Cardiac fibroblast (primary cell): Measurements from ENCODE around the gene DNAAF8.
A peak's percentile ranks its signal among the peaks of the same experiment; 100 is the strongest.

ENCODE experiments used
- DNase-seq, 2 donors: peaks; one replicate each; pipeline versions ENCODE4 v3.0.0 to v3.0.0-alpha.2; 2010; ENCODE audit warnings: low read depth in 2 of 2
- H3K4me3 ChIP-seq, 2 donors: replicated peaks in 1 of 2; 1 replicate in 1 of 2; 2 replicates in 1 of 2; pipeline ENCODE4 v1.5.1; 2011; ENCODE audit warnings: low read depth in 2 of 2, low read length in 2 of 2, mild to moderate bottlenecking in 2 of 2, moderate library complexity in 1 of 2
- CTCF ChIP-seq: IDR thresholded peaks from one replicate; pipeline ENCODE4 v1.5.1; 2011; ENCODE audit warnings: low read depth, mild to moderate bottlenecking, low read length, inconsistent platforms

Gene DNAAF8

DNA sequence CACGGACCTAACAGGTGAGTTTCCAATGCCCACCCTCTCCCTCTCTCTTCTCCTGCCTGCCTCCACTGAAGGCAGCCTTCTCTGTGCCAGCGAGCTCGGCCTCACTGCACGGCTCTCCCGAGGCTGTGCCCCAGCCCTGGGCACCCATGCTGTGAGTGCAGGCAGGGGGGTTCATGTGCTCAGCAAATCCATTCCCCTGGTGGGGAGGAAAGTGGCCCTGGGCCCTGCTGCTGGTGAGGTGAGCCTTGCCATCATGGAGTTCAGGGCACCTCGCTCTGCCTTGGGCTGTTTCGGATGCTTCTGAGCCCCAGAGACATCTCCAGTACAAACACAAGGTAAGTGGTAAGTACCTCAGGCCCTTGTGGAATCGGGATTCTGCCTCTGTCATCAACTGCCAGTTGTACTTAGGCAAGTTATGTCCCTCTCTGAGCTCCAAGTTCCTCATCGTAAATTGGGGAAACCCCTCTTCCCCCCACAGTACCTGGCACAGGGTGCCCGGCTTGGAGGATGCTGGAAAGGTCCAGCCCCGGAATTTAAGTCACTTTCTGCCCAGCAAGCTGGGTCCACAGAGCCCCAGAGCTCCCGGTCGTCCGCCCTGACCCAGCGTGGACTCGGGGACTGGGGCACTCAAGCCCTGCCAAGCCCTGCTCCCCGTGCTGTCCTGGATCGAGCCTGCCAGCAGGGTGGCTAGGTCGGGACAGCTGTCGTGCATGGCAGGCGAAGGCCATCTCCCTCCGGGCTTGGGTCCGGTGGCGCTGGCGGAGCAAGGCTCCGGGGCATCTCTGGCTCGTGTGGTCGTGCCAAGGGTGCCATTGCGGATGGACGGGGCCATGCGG, 41.7 kb upstream of the DNAAF8 start:
- TF ChIP-seq CTCF: no peak
- DNase-seq: no peak
- peak overlapping the region; percentile 52 to 71 for H3K4me3 ChIP-seq

GRCh38 chr16:4693296-4693955, 40.9 kb upstream of the DNAAF8 start, which contains the start of gene NUDT16L1:
NUDT16L1 (plus strand) TSS chr16:4693562; CDS start chr16:4693727, 165 bp downstream.
- peak; percentile 91 to 96 for DNase-seq
- H3K4me3 ChIP-seq: peak within 1 kb of the TSS; percentile 88 to 94
- TF ChIP-seq CTCF: no peak

DNA sequence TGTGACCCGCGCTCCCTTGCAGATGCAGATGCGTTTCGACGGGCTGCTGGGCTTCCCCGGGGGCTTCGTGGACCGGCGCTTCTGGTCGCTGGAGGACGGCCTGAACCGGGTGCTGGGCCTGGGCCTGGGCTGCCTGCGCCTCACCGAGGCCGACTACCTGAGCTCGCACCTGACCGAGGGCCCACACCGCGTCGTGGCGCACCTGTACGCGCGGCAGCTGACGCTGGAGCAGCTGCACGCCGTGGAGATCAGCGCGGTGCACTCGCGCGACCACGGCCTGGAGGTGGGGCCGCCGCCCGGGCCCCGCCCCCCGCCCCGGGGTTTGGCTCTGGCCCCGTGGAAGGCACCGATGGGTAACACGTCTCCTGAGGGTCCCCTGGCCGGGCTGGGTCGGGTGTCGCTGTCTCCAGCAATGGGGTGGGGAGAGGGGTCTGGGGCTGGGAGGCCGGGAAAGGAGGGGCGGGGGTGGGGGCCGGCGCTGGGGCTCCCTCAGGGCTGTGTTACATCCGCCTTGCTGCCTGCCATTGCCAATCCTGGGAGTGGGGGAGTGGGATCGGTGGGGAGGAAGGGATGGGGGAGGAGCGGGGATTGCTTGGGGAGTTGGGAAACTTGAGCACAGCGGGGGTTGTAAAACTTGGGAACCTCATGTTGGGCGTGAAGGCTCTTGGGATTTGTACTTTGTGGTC, 40.2 kb upstream of the DNAAF8 start:
- H3K4me3 ChIP-seq: peak overlapping the region; percentile 88 to 94
- peak; percentile 36 to 63 for DNase-seq

DNA sequence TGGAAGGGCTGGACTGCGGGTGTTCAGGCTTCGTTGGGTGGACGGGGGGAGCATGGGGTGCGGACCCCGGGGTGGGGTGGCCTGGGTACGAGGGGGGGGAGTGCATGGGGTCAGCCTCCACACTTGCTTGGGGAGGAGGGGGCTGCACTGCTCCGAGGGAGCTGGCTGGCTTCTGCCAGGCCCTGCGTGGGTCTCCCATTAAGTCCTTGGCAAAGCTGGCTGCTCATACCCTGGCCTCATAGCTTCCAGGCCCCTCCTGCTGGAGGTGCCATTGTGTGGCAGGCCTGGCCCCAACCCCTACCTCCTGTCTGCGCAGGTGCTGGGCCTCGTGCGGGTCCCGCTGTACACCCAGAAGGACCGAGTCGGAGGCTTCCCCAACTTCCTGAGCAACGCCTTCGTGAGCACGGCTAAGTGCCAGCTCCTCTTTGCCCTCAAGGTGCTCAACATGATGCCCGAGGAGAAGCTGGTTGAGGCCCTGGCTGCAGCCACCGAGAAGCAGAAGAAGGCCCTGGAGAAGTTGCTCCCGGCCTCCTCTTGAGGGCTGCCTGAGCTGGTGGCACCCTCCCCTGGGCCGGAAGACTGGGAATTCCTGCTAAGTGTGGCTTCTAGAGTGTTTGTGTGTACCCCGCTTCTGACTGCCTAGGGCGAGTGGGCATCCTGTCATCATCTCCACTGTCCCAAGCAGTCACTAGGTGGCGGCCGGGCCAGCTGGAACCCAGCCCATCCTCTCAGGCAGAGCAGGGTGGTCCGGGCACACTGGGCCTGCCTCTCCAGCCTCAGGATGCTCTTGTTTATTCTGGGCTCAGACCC, 39.5 kb upstream of the DNAAF8 start:
- H3K4me3 ChIP-seq: peak overlapping the region; percentile 88 to 94
- DNase-seq: no peak
- TF ChIP-seq CTCF: no peak

More for the DNA sequence above, 40.2 kb upstream of the DNAAF8 start:
- TF ChIP-seq CTCF: no peak

DNA sequence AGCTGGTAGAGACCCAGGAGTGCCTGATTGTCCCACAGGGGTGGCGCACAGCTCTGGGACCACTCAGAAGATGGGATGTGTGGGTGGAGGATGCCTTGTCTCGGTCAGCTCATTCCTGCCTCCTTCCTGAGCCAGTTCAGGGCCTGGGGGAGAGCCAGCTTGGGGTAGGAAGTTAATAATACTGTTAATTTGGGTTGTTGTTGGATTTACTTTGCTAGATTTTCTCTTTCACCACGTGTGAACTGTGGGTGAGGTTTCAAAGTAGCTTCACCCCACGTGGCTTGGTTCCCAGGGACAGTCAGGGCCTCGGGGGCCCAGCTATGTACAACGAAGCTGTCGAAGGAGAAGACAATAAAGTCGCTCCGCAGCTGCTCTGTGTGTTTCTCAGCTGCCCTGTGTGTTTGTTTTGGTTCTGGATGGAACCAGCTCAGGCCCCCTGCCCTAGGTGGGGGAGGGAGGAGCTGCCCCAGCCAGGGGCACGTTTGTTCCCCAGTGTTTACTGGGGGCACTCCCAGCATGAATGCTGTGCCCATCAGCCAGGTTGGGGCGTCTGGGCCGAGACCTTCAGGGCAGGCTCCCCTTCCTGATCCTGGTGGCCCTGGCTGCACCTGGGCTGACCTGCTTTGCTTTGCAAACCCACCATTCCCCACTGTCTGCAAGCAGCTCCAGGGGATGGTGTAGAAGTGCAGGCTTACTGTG, 38.7 kb upstream of the DNAAF8 start:
- no peak for DNase-seq
- no peak for TF ChIP-seq CTCF
- H3K4me3 ChIP-seq: no peak overlapping the region
